Glutamatergic neuron (in vitro differentiated cells): ENCODE measurements around the gene FOXL1. TPM values are rescaled to one million over a fixed set of nuclear protein-coding genes. Genes with fewer than 3 reads are reported as not detected.

ENCODE experiments used
- DNase-seq: peaks from one replicate; pipeline ENCODE4 v3.0.0; 2022
- H3K27ac Mint-ChIP-seq: one replicate; pipeline ENCODE4 v1.8.0; 2020; ENCODE audit warnings: mild to moderate bottlenecking, mixed read lengths, inconsistent platforms; ENCODE audit not compliant: unreplicated experiment
- H3K27me3 Mint-ChIP-seq: one replicate; pipeline ENCODE4 v1.8.0; 2020; ENCODE audit warnings: mild to moderate bottlenecking, moderate library complexity, mixed read lengths, inconsistent platforms; ENCODE audit not compliant: unreplicated experiment
- H3K36me3 Mint-ChIP-seq: one replicate; pipeline ENCODE4 v1.8.0; 2020; ENCODE audit warnings: mild to moderate bottlenecking, mixed read lengths, inconsistent platforms; ENCODE audit not compliant: unreplicated experiment
- H3K4me1 Mint-ChIP-seq: one replicate; pipeline ENCODE4 v1.8.0; 2020; ENCODE audit warnings: mild to moderate bottlenecking, low read depth, mixed read lengths, inconsistent platforms; ENCODE audit not compliant: unreplicated experiment
- H3K4me3 Mint-ChIP-seq: one replicate; pipeline ENCODE4 v1.8.0; 2020; ENCODE audit warnings: mild to moderate bottlenecking, mixed read lengths, inconsistent platforms; ENCODE audit not compliant: unreplicated experiment
- H3K9me3 Mint-ChIP-seq: one replicate; pipeline ENCODE4 v1.8.0; 2020; ENCODE audit warnings: mild to moderate bottlenecking, moderate library complexity, mixed read lengths, inconsistent platforms; ENCODE audit not compliant: unreplicated experiment
- total RNA-seq: library from RNA; stranded (reverse); fragmentation: NEBNext Ultra II Directional; extraction: Animal tissue kit (Norgen Biotek cat#: 25700); gene quantifications from one replicate; pipeline ENCODE4 v1.2.1, GENCODE V29; 2021; ENCODE audit not compliant: unreplicated experiment
- TF ChIP-seq, protein P1 (sequence below): fragments of 200-600 bp; sonication (generic); IDR thresholded peaks from one replicate; pipeline ENCODE4 v1.5.0; 2021; ENCODE audit not compliant: partially characterized antibody, unreplicated experiment

The FOXL1 gene
- total RNA-seq, 1 donor from 2014 or later = not detected

DNA sequence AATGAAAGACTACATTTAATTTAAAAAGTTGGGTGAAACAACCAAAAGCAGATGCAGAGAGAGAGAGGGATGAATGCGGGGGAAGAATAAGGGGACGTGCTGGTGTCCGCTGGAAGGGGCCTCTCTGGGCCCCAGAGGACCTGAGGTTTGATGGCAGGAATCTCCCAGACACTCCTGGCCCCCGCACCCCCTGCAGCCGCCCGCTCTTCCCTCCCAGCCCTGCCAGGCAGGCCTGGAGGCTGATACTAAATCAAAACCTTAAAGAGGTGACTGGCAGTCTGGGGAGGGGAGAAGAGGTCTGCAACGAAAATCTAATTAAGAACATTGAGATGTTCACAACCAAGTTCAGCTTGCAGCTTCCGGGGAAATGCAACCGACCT, 2.4 kb downstream of the FOXL1 start:
- TF ChIP-seq, protein P1, sequence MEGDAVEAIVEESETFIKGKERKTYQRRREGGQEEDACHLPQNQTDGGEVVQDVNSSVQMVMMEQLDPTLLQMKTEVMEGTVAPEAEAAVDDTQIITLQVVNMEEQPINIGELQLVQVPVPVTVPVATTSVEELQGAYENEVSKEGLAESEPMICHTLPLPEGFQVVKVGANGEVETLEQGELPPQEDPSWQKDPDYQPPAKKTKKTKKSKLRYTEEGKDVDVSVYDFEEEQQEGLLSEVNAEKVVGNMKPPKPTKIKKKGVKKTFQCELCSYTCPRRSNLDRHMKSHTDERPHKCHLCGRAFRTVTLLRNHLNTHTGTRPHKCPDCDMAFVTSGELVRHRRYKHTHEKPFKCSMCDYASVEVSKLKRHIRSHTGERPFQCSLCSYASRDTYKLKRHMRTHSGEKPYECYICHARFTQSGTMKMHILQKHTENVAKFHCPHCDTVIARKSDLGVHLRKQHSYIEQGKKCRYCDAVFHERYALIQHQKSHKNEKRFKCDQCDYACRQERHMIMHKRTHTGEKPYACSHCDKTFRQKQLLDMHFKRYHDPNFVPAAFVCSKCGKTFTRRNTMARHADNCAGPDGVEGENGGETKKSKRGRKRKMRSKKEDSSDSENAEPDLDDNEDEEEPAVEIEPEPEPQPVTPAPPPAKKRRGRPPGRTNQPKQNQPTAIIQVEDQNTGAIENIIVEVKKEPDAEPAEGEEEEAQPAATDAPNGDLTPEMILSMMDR = no peak
- Mint-ChIP-seq H3K27ac (no peak overlapping the region), H3K9me3 (peaks cover 6% of the 10 kb centered on the region), H3K4me3 (no peak overlapping the region), H3K27me3 (peaks cover 28% of the 10 kb centered on the region), H3K4me1 (peaks cover 9% of the 10 kb centered on the region), H3K36me3 (no peaks in the 10 kb centered on the region)
- no peak for DNase-seq

DNA sequence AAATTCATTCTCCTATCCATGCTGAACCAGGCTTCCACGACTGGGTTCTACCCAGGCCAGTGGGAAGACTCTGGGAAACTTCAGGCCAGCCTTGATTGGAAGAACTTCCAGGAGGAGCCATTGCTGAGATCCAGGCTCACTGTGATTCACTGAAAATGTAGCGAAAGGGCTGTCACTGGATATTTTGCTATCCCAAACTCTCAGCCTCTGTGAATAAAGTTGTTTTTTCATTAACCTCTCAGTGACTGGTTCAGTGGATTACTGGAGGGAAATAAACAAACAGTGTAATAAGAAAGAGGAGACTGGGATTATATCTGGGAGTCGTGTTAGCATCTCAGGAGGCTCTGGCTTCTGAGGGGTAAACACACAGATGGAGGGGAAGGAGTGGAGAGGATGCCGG, 3.1 kb downstream of the FOXL1 start:
- Mint-ChIP-seq H3K4me3 (no peak overlapping the region), H3K27ac (no peak overlapping the region), H3K27me3 (peaks cover 25% of the 10 kb centered on the region), H3K4me1 (peaks cover 9% of the 10 kb centered on the region), H3K36me3 (no peaks in the 10 kb centered on the region), H3K9me3 (peaks cover 5% of the 10 kb centered on the region)
- no peak for DNase-seq
- TF ChIP-seq, protein P1 = no peak

DNA sequence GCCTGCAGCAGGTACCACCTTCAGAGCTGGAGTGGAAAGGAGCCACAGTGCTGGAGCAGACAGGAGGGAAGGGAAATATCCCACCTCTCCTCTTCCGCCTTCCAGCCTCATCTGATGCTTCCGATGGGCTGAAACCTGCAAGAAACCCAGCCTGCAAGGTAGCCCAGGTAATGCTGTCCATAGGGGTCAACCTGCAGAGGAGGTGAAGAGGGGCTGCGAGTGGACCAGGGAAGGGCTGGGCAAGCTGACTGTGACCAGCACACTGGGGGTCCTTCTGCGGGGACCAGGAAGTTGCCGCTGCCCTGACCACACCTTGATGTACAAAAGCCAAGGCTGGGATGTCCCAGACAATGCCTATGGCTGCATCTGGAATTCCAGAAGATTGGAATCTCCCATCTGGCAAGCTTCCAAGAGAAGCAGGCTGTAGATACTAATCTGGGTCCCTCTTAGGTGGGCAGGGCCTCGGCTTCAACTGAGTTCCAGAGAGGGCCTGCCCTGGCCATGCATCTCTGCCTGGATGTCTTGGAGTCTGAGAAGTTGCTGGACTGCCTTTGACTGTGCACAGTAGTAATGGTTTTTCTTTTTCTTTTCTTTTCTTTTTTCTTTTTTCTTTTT, 5.8 kb downstream of the FOXL1 start:
- Mint-ChIP-seq H3K4me1 (no peaks in the 10 kb centered on the region), H3K27ac (no peak overlapping the region), H3K9me3 (no peaks in the 10 kb centered on the region), H3K4me3 (no peak overlapping the region), H3K36me3 (no peaks in the 10 kb centered on the region), H3K27me3 (peaks cover 11% of the 10 kb centered on the region)
- no peak for DNase-seq
- TF ChIP-seq, protein P1 = no peak

DNA sequence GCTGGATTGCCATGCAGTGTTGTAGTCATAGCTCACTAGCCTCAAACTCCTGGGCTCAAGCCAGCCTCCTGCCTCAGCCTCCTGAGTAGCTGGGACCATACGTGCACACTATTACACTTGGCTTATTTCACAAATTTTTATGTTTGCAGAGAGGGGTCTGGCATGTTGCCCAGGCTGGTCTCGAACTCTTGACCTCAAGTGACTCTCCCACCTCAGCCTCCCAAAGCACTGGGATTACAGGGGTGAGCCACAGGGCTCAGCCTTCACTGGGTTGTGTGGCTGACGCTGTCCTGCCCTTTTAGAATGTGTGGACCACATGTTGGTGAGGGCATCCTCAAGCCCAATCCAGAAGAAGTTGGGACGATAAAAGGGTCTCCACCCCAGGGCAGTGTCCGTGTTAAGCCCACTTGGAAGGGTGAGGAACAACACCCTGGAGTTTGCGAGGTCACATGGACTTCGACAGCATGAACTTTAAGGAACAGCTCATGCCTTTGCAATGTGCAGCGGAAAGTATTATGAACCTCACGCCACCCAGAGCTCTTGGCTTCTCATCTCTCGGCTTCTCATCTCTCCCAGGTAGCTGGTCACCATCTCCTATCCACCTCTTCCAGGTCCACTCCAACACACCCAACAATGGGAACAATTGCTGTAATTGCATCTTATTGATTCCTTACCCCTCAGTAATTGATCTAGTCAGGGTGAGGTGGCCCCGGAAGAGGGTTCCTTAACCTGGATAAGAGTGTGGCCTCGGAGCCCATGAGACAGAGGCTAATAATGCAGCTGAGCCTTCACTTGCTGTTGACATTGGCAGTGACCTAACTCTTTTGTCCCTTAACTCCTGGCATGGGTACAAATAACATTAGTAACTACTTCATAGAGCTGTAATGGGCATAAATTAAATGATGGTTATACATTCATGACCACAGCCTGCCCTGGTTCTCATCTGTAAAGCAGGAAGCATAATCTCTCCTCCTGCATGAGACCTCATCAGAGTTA, 6.7 kb downstream of the FOXL1 start:
- peaks cover 8% of the 10 kb centered on the region for H3K27me3 Mint-ChIP-seq
- H3K36me3 Mint-ChIP-seq = no peaks in the 10 kb centered on the region

More for the DNA sequence above, 6.7 kb downstream of the FOXL1 start:
- Mint-ChIP-seq H3K9me3 (no peaks in the 10 kb centered on the region), H3K27ac (no peak overlapping the region), H3K4me3 (no peak overlapping the region), H3K4me1 (no peaks in the 10 kb centered on the region)
- DNase-seq = no peak
- TF ChIP-seq, protein P1 = no peak
